ENCODE results near the gene PRKCE. TPM values are rescaled to one million over a fixed set of nuclear protein-coding genes. Genes with fewer than 3 reads are reported as not detected.

PRKCE gene
- total RNA-seq, 1 experiment from 2014 or later, result 14.0 TPM

DNA sequence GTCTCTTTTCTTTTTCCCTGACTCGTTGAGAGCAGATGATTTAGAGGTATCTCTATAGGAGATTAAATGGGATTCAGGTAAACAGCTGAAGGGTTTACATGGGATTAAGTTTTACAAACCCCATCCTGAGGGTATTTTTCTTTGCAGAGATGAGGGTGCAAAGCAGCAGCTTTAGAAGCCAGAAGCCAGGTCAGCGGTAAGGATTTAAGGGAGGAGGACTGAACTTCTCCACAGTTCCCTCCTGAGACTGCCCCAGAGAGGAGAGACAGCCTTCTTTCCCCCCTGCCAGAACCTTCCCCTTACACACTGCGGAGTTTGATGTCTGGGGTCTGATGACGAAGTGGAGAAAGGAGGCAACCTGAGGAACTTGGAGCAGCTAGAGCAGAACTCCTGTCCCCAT, 220.1 kb downstream of the PRKCE start:
- in situ Hi-C loops (cut with HindIII; ENCODE audit: low pct_unique_long_range_greater_than_20kb, low sequenced_read_pairs), result no loop called here
- intact Hi-C loops (cut with micrococcal nuclease; ENCODE audit: unreplicated experiment), result no loop called here
- POLR2A ChIA-PET, result no interaction called here
- Histone ChIP-seq H3K27me3 (ENCODE audit: control insufficient read depth, insufficient read depth, low read length) (no peaks in the 10 kb centered on the region), H3K27ac (ENCODE audit: low read length) (no peak overlapping the region), H3K4me1 (ENCODE audit: control insufficient read depth, insufficient read depth, low read length) (no peaks in the 10 kb centered on the region), H3K4me3 (ENCODE audit: low read depth in 2 of 2, low read length in 2 of 2) (no peak overlapping the region), H3K36me3 (ENCODE audit: control insufficient read depth, insufficient read depth, low read length) (no peaks in the 10 kb centered on the region), H3K9me3 (ENCODE audit: control insufficient read depth, insufficient read depth, low read depth, low read length) (peaks cover 3% of the 10 kb centered on the region; the same call in 1 of the 2 replicates)
- CTCF ChIA-PET, result no interaction called here
- BruUV-seq (replicated peaks), result no TSS peak
- TF ChIP-seq TCF7L2 (IDR thresholded peaks at IDR 0.05; ENCODE audit: low read depth, low read length) (no peak), POLR2AphosphoS5 (IDR thresholded peaks at IDR 0.05; ENCODE audit: low read depth, low read length) (no peak), SIN3A (IDR thresholded peaks at IDR 0.05; ENCODE audit: borderline replicate concordance, insufficient read depth, low read depth, low read length) (no peak)
- TF ChIP-seq, protein P1, sequence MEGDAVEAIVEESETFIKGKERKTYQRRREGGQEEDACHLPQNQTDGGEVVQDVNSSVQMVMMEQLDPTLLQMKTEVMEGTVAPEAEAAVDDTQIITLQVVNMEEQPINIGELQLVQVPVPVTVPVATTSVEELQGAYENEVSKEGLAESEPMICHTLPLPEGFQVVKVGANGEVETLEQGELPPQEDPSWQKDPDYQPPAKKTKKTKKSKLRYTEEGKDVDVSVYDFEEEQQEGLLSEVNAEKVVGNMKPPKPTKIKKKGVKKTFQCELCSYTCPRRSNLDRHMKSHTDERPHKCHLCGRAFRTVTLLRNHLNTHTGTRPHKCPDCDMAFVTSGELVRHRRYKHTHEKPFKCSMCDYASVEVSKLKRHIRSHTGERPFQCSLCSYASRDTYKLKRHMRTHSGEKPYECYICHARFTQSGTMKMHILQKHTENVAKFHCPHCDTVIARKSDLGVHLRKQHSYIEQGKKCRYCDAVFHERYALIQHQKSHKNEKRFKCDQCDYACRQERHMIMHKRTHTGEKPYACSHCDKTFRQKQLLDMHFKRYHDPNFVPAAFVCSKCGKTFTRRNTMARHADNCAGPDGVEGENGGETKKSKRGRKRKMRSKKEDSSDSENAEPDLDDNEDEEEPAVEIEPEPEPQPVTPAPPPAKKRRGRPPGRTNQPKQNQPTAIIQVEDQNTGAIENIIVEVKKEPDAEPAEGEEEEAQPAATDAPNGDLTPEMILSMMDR (IDR thresholded peaks at IDR 0.05), result no peak
- TF ChIP-seq, protein P2, sequence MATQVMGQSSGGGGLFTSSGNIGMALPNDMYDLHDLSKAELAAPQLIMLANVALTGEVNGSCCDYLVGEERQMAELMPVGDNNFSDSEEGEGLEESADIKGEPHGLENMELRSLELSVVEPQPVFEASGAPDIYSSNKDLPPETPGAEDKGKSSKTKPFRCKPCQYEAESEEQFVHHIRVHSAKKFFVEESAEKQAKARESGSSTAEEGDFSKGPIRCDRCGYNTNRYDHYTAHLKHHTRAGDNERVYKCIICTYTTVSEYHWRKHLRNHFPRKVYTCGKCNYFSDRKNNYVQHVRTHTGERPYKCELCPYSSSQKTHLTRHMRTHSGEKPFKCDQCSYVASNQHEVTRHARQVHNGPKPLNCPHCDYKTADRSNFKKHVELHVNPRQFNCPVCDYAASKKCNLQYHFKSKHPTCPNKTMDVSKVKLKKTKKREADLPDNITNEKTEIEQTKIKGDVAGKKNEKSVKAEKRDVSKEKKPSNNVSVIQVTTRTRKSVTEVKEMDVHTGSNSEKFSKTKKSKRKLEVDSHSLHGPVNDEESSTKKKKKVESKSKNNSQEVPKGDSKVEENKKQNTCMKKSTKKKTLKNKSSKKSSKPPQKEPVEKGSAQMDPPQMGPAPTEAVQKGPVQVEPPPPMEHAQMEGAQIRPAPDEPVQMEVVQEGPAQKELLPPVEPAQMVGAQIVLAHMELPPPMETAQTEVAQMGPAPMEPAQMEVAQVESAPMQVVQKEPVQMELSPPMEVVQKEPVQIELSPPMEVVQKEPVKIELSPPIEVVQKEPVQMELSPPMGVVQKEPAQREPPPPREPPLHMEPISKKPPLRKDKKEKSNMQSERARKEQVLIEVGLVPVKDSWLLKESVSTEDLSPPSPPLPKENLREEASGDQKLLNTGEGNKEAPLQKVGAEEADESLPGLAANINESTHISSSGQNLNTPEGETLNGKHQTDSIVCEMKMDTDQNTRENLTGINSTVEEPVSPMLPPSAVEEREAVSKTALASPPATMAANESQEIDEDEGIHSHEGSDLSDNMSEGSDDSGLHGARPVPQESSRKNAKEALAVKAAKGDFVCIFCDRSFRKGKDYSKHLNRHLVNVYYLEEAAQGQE (IDR thresholded peaks at IDR 0.05; ENCODE audit: insufficient read depth in 1 of 2, low read depth in 2 of 2, low read length in 1 of 2), result no peak
- ATAC-seq (no peak), DNase-seq (ENCODE audit: low read depth, low spot score) (no peak)

DNA sequence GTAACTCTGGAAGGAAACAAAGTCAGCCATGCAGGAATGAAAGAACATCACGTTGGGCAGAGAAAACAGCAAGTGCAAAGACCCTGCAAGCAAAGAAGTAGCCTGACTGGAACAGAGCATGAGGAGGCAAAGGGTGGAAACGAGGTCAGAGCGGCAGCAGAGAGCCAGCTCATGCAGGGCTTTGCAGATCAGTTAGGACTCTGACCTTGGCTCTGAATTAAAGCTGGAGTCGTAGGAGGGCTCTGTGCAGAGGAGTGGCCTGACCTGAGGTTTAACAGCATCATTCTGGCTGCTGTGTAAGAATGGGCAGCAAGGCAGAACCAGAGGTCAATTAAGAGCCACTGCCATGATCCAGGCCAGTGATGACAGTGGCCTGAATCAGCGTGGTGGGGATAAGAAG, 220.7 kb downstream of the PRKCE start:
- DNase-seq (ENCODE audit: low read depth, low spot score), result no peak
- no TSS peak for BruUV-seq (replicated peaks)
- ChIA-PET POLR2A (no interaction called here), CTCF (no interaction called here)
- intact Hi-C loops (cut with micrococcal nuclease; ENCODE audit: unreplicated experiment) (no loop called here), in situ Hi-C loops (cut with HindIII; ENCODE audit: low pct_unique_long_range_greater_than_20kb, low sequenced_read_pairs) (no loop called here)
- Histone ChIP-seq H3K36me3 (ENCODE audit: control insufficient read depth, insufficient read depth, low read length) (no peaks in the 10 kb centered on the region), H3K27me3 (ENCODE audit: control insufficient read depth, insufficient read depth, low read length) (no peaks in the 10 kb centered on the region), H3K4me3 (ENCODE audit: low read depth in 2 of 2, low read length in 2 of 2) (no peak overlapping the region), H3K27ac (ENCODE audit: low read length) (no peak overlapping the region), H3K9me3 (ENCODE audit: control insufficient read depth, insufficient read depth, low read depth, low read length) (peaks cover 8% of the 10 kb centered on the region; the same call in 1 of the 2 replicates), H3K4me1 (ENCODE audit: control insufficient read depth, insufficient read depth, low read length) (no peaks in the 10 kb centered on the region)
- ATAC-seq, result no peak
- TF ChIP-seq, protein P1 (IDR thresholded peaks at IDR 0.05), result no peak
- TF ChIP-seq, protein P2 (IDR thresholded peaks at IDR 0.05; ENCODE audit: insufficient read depth in 1 of 2, low read depth in 2 of 2, low read length in 1 of 2), result no peak
- TF ChIP-seq SIN3A (IDR thresholded peaks at IDR 0.05; ENCODE audit: borderline replicate concordance, insufficient read depth, low read depth, low read length) (no peak), POLR2AphosphoS5 (IDR thresholded peaks at IDR 0.05; ENCODE audit: low read depth, low read length) (no peak), TCF7L2 (IDR thresholded peaks at IDR 0.05; ENCODE audit: low read depth, low read length) (no peak)
